Vagina (tissue), 2 donors: ENCODE data around the gene P2RY13. TPM values are rescaled to one million over a fixed set of nuclear protein-coding genes. Genes with fewer than 3 reads are reported as not detected.

ENCODE experiments used
- DNase-seq, 2 donors: peaks; one replicate each; pipeline ENCODE4 v3.0.0-alpha.2; 2017; ENCODE audit errors: extremely low spot score in 2 of 2
- H3K27ac ChIP-seq: fragments of 200-600 bp; sonication (generic); one replicate; pipeline ENCODE4 v1.5.1; 2019
- H3K27me3 ChIP-seq: fragments of 200-600 bp; sonication (generic); one replicate; pipeline ENCODE4 v1.5.1; 2019
- H3K36me3 ChIP-seq, 2 donors: fragments of 200-600 bp; sonication (generic); one replicate each; pipeline ENCODE4 v1.5.1; 2017 to 2019
- H3K4me1 ChIP-seq: fragments of 200-600 bp; sonication (generic); one replicate; pipeline ENCODE4 v1.5.1; 2019
- H3K4me3 ChIP-seq, 2 donors: fragments of 200-600 bp; sonication (generic); 1 replicate in 1 of 2; 2 replicates in 1 of 2; pipeline ENCODE4 v1.5.1; 2016 to 2019
- H3K9me3 ChIP-seq: fragments of 200-600 bp; sonication (generic); one replicate; pipeline ENCODE4 v1.5.1; 2019
- CTCF ChIP-seq, 3 experiments: fragments of 450-650 bp in 2 of 3; fragments of 200-600 bp in 1 of 3; sonication (generic) in 1 of 3; IDR thresholded peaks; one replicate each; pipeline ENCODE4 v1.5.1; 2017 to 2019; ENCODE audit warnings: antibody characterized with exemption in 3 of 3, mild to moderate bottlenecking in 2 of 3, moderate library complexity in 2 of 3
- POLR2A ChIP-seq, 2 donors: fragments of 450-650 bp; IDR thresholded peaks; one replicate each; pipeline ENCODE4 v1.6.1; 2017; ENCODE audit warnings: antibody characterized with exemption in 2 of 2, mild to moderate bottlenecking in 2 of 2, moderate library complexity in 2 of 2
- POLR2AphosphoS5 ChIP-seq, 2 donors: sonication (generic); formaldehyde crosslinking; IDR thresholded peaks; one replicate each; pipeline ENCODE4 v1.9.0; 2017; ENCODE audit warnings: antibody characterized with exemption in 2 of 2, mild to moderate bottlenecking in 2 of 2, low read depth in 1 of 2; ENCODE audit not compliant: insufficient read depth in 1 of 2
- intact Hi-C: fragments of 100-400 bp; cut with DNase I; formaldehyde crosslinking; loops from one replicate; pipeline ENCODE4 v1.15.1; 2023
- total RNA-seq: library from RNA; depleted of rRNA; stranded (reverse); fragments of >200 nt; gene quantifications from one replicate; pipeline ENCODE4 v1.2.3, GENCODE V29; 2016

Gene P2RY13
- total RNA-seq, 1 donor from 2014 or later, result 0.98 TPM

DNA sequence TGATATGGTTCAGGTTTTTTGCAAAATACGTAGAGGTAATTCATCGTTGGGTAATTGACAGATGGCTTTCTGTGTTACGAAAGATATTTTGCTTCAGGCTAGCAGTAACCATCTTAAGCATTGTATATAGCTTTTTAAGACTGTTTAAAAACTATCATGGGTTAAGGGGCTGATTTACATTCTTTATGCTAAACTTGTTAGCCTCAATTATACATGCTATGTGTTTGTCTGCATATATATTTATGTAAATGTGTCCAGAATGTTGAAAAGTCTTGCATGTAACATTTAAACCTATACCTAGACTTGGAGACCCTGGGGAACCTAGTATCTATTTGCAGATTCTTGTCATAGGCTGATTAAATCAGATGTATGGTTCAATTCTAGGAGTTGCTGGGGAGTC, 39.9 kb downstream of the P2RY13 start:
- intact Hi-C loops, result loop anchor here (10.0 kb wide), 1 partner anchor 65 kb away; no protein-coding TSS in a partner anchor
- Histone ChIP-seq H3K36me3 (no peaks in the 10 kb centered on the region), H3K27ac (no peak overlapping the region), H3K9me3 (no peaks in the 10 kb centered on the region), H3K4me3 (no peak overlapping the region), H3K27me3 (no peaks in the 10 kb centered on the region), H3K4me1 (peaks cover 4% of the 10 kb centered on the region)
- no peak for DNase-seq
- TF ChIP-seq CTCF (IDR thresholded peaks at IDR 0.05) (no peak), POLR2AphosphoS5 (IDR thresholded peaks at IDR 0.05; ENCODE audit: insufficient read depth in 1 of 2, low read depth in 1 of 2) (no peak), POLR2A (IDR thresholded peaks at IDR 0.05) (no peak)

GRCh38 chr3:151285940-151286339, 43.4 kb downstream of the P2RY13 start:
- intact Hi-C loops, result loop anchor here (10.0 kb wide), 1 partner anchor 61 kb away; no protein-coding TSS in a partner anchor
- H3K4me3 ChIP-seq, result no peak overlapping the region
- H3K9me3 ChIP-seq, result no peaks in the 10 kb centered on the region
- H3K27me3 ChIP-seq, result no peaks in the 10 kb centered on the region
- no peak for TF ChIP-seq POLR2AphosphoS5 (IDR thresholded peaks at IDR 0.05; ENCODE audit: insufficient read depth in 1 of 2, low read depth in 1 of 2)
- no peak for TF ChIP-seq POLR2A (IDR thresholded peaks at IDR 0.05)
- TF ChIP-seq CTCF (IDR thresholded peaks at IDR 0.05), result no peak
- H3K36me3 ChIP-seq, result no peaks in the 10 kb centered on the region
- DNase-seq, result no peak
- H3K4me1 ChIP-seq, result peaks cover 11% of the 10 kb centered on the region
- H3K27ac ChIP-seq, result no peak overlapping the region

- H3K27me3 ChIP-seq, result no peaks in the 10 kb centered on the region
- TF ChIP-seq CTCF (IDR thresholded peaks at IDR 0.05) (no peak), POLR2AphosphoS5 (IDR thresholded peaks at IDR 0.05; ENCODE audit: insufficient read depth in 1 of 2, low read depth in 1 of 2) (no peak), POLR2A (IDR thresholded peaks at IDR 0.05) (no peak)
- intact Hi-C loops, result loop anchor here (10.0 kb wide), 1 partner anchor 59 kb away; no protein-coding TSS in a partner anchor
- no peaks in the 10 kb centered on the region for H3K9me3 ChIP-seq
- no peak overlapping the region for H3K4me3 ChIP-seq
- H3K4me1 ChIP-seq, result peaks cover 11% of the 10 kb centered on the region
- DNase-seq, result no peak
- H3K36me3 ChIP-seq, result no peaks in the 10 kb centered on the region
- peak overlapping the region; percentile 10 for H3K27ac ChIP-seq
Measured at GRCh38 chr3:151283907-151284461, 45.4 kb downstream of the P2RY13 start.

DNA sequence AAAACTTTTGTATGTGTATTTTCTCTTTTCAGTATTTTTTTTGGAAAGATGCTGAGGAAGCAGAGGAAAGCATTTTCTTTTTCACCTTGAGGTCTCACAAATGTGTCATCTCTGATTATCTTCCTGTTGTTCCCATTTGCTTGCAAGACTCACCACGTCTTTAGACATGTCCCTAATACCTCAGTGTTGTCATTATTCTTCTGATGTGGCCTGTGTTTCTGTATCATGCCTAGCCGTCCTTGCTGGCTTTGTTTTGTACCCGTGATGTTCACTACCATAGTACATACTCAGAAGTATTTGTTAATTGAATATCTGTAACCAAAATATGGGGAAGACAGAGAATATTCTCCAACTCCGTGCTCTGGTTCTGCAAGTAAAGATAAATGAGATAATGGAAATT, 46.0 kb downstream of the P2RY13 start:
- DNase-seq, result no peak
- Histone ChIP-seq H3K4me1 (peaks cover 11% of the 10 kb centered on the region), H3K27me3 (no peaks in the 10 kb centered on the region), H3K4me3 (no peak overlapping the region), H3K36me3 (no peaks in the 10 kb centered on the region), H3K27ac (peak overlapping the region; percentile 10), H3K9me3 (no peaks in the 10 kb centered on the region)
- intact Hi-C loops, result loop anchor here (10.0 kb wide), 1 partner anchor 59 kb away; no protein-coding TSS in a partner anchor
- TF ChIP-seq CTCF (IDR thresholded peaks at IDR 0.05) (no peak), POLR2AphosphoS5 (IDR thresholded peaks at IDR 0.05; ENCODE audit: insufficient read depth in 1 of 2, low read depth in 1 of 2) (no peak), POLR2A (IDR thresholded peaks at IDR 0.05) (no peak)

DNA sequence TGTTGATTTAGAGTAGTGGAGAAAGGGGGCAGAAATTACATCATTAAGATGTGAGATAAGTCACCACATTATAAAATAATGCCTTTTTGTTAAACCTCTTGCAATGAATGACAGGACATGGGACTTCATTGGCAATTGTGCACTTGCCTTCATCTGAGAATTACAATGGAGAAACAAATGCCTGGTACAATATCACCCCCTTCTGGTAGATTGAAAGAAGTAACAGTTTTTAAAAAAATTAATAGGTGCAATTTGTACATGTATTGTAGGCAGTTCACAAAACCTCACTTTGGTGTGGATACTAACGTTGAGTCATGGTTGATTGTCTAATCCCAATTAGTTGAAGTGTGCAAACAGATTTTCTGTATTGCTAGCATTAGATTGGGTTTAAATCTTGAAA, 46.4 kb downstream of the P2RY13 start:
- TF ChIP-seq CTCF (IDR thresholded peaks at IDR 0.05) (peak; percentile 46 to 81 (median 78)), POLR2A (IDR thresholded peaks at IDR 0.05) (no peak)
- Histone ChIP-seq H3K9me3 (no peaks in the 10 kb centered on the region), H3K4me1 (peaks cover 11% of the 10 kb centered on the region), H3K36me3 (no peaks in the 10 kb centered on the region), H3K27me3 (no peaks in the 10 kb centered on the region), H3K4me3 (no peak overlapping the region), H3K27ac (peak overlapping the region; percentile 10)
- intact Hi-C loops, result loop anchor here (10.0 kb wide), 1 partner anchor 58 kb away; no protein-coding TSS in a partner anchor
- no peak for DNase-seq
